ENCODE data around the gene SDK1.

GRCh38 chr7:4086723-4087122, 785.7 kb downstream of the SDK1 start:
- TF ChIP-seq SRF (IDR thresholded peaks at IDR 0.05; ENCODE audit: low read depth, low read length) (no peak), CTCF (IDR thresholded peaks at IDR 0.05; ENCODE audit: control extremely low read depth in 1 of 3, insufficient read depth in 1 of 3, low read depth in 1 of 3, low read length in 3 of 3) (no peak), SP1 (IDR thresholded peaks at IDR 0.05; ENCODE audit: low read depth, low read length) (no peak), SP2 (IDR thresholded peaks at IDR 0.05; ENCODE audit: low read length) (no peak)
